K562 (cell line): ENCODE results near the gene TMEM144. TPM values are rescaled to one million over a fixed set of nuclear protein-coding genes. Genes with fewer than 3 reads are reported as not detected.

Experiments used
- CBX2 ChIP-seq: fragments of 200-600 bp; sonication (generic); IDR thresholded peaks from one replicate; pipeline ENCODE4 v1.6.1; 2012; ENCODE audit warnings: mild to moderate bottlenecking, low read length, inconsistent platforms; ENCODE audit not compliant: insufficient read depth, poor library complexity, severe bottlenecking
- CBX8 ChIP-seq: fragments of 200-600 bp; sonication (generic); IDR thresholded peaks from 2 replicates; pipeline ENCODE4 v1.6.1; 2012; ENCODE audit warnings: borderline replicate concordance, mixed run types, low read depth, mild to moderate bottlenecking, moderate library complexity, mixed read lengths, low read length, control low read depth, inconsistent platforms; ENCODE audit not compliant: poor library complexity, severe bottlenecking; ENCODE audit errors: extremely low read depth
- CEBPB ChIP-seq: fragments of 450-650 bp; IDR thresholded peaks from 2 replicates; pipeline ENCODE4 v1.6.1; 2016; ENCODE audit warnings: missing genetic modification characterization, missing compliant biosample characterization
- EHMT2 ChIP-seq: fragments of 450-650 bp; IDR thresholded peaks from 2 replicates; pipeline ENCODE4 v1.6.1; 2018; ENCODE audit warnings: antibody characterized with exemption
- GTF2A2 ChIP-seq: IDR thresholded peaks from 2 replicates; pipeline ENCODE4 v1.6.1; 2016; ENCODE audit warnings: mild to moderate bottlenecking, missing genetic modification characterization, missing compliant biosample characterization
- KAT8 ChIP-seq: fragments of 450-650 bp; IDR thresholded peaks from 2 replicates; pipeline ENCODE4 v1.6.1; 2016; ENCODE audit warnings: low read depth, mild to moderate bottlenecking
- MAX ChIP-seq: sonication (generic); formaldehyde crosslinking; IDR thresholded peaks from 2 replicates; pipeline ENCODE4 v1.9.0; 2022; ENCODE audit warnings: mild to moderate bottlenecking, missing genetic modification reagents
- MIER1 ChIP-seq: fragments of 450-650 bp; IDR thresholded peaks from 2 replicates; pipeline ENCODE4 v1.6.1; 2016; ENCODE audit warnings: antibody characterized with exemption, mild to moderate bottlenecking, low read depth
- MYNN ChIP-seq, 2 experiments: sonication (generic); formaldehyde crosslinking in 1 of 2; IDR thresholded peaks; 2 replicates each; pipeline versions ENCODE4 v1.5.0 to v1.6.1; 2016 to 2020; ENCODE audit warnings: antibody characterized with exemption in 1 of 2, missing genetic modification reagents in 1 of 2
- POLR2G ChIP-seq: fragments of 200-400 bp; formaldehyde crosslinking; IDR thresholded peaks from 2 replicates; pipeline ENCODE4 v1.6.1; 2017; ENCODE audit warnings: low read depth, mild to moderate bottlenecking, antibody characterized with exemption, low read length, moderate library complexity
- RB1 ChIP-seq: fragments of 450-650 bp; IDR thresholded peaks from 2 replicates; pipeline ENCODE4 v1.6.1; 2017; ENCODE audit warnings: low read depth, mild to moderate bottlenecking
- RBM14 ChIP-seq: fragments of 200-400 bp; formaldehyde crosslinking; IDR thresholded peaks from 2 replicates; pipeline ENCODE4 v1.6.1; 2018; ENCODE audit warnings: low read depth, mild to moderate bottlenecking, low read length, moderate library complexity, borderline replicate concordance; ENCODE audit not compliant: insufficient read depth
- XRCC4 ChIP-seq: IDR thresholded peaks from one replicate; pipeline ENCODE4 v1.6.1; 2011; ENCODE audit not compliant: insufficient read depth, insufficient read length; ENCODE audit errors: extremely low read depth
- ZC3H11A ChIP-seq: IDR thresholded peaks from 2 replicates; pipeline ENCODE4 v1.6.1; 2012; ENCODE audit warnings: low read depth, low read length, improper control_type of control experiment
- ZKSCAN8 ChIP-seq: fragments of 200-800 bp; sonication (Bioruptor generic); IDR thresholded peaks from 2 replicates; pipeline ENCODE4 v1.6.1; 2016; ENCODE audit warnings: missing genetic modification characterization, missing compliant biosample characterization
- ZNF175 ChIP-seq: fragments of 200-800 bp; sonication (Bioruptor generic); IDR thresholded peaks from 2 replicates; pipeline ENCODE4 v1.6.1; 2016; ENCODE audit warnings: low read depth, mild to moderate bottlenecking, missing genetic modification characterization, missing compliant biosample characterization
- ZNF316 ChIP-seq: fragments of 450-650 bp; IDR thresholded peaks from 2 replicates; pipeline ENCODE4 v1.6.1; 2016
- ZNF586 ChIP-seq: fragments of 450-650 bp; formaldehyde crosslinking; conservative IDR thresholded peaks from 2 replicates; pipeline ENCODE4 v1.4.0; 2020; ENCODE audit warnings: mild to moderate bottlenecking, moderate library complexity
- polyA plus RNA-seq, 8 experiments: library from polyadenylated mRNA; depleted of rRNA in 4 of 8; stranded (reverse) in 5 of 8; unstranded in 3 of 8; fragments of >200 nt; fragmentation: Nextera tagmentation in 2 of 8; fragmentation: Illumina TruSeq in 1 of 8; extraction: Ambion mirVana in 2 of 8; extraction: Trizol in 1 of 8; gene quantifications; 2 replicates each; pipeline versions ENCODE4 v1.2.1 to v1.2.3, GENCODE V29; 2011 to 2014; ENCODE audit warnings: inconsistent platforms in 1 of 8, missing spikeins in 1 of 8
- total RNA-seq, 7 experiments: library from RNA; depleted of rRNA in 6 of 7; stranded (reverse); fragments of >200 nt in 6 of 7; fragmentation: Illumina TruSeq in 2 of 7; extraction: Trizol in 2 of 7; gene quantifications; 2 replicates each; pipeline versions ENCODE4 v1.2.1 to v1.2.3, GENCODE V29; 2011 to 2021; ENCODE audit warnings: low replicate concordance in 1 of 7
- TF ChIP-seq, protein P1 (sequence below): fragments of 450-650 bp; formaldehyde crosslinking; IDR thresholded peaks from 2 replicates; pipeline ENCODE4 v1.4.0; 2020; ENCODE audit warnings: mild to moderate bottlenecking, moderate library complexity
- TF ChIP-seq, protein P2 (sequence below): IDR thresholded peaks from 2 replicates; pipeline ENCODE4 v1.6.1; 2014; ENCODE audit warnings: antibody characterized with exemption
- TF ChIP-seq, protein P3 (sequence below): fragments of 450-650 bp; formaldehyde crosslinking; IDR thresholded peaks from 2 replicates; pipeline ENCODE4 v1.4.0; 2022; ENCODE audit warnings: missing genetic modification characterization
- TF ChIP-seq, protein P4 (sequence below), 3 experiments: fragments of 200-800 bp in 1 of 3; sonication (Bioruptor generic) in 1 of 3; sonication (generic) in 1 of 3; formaldehyde crosslinking in 1 of 3; IDR thresholded peaks; 2 replicates each; pipeline versions ENCODE4 v1.6.1 to v1.8.0; 2016 to 2022; ENCODE audit warnings: mild to moderate bottlenecking in 2 of 3, missing compliant biosample characterization in 2 of 3, missing genetic modification characterization in 2 of 3, missing genetic modification reagents in 1 of 3

TMEM144 gene
- total and polyA plus RNA-seq, 9 of the 15 experiments (the other 6 are each of a cell fraction or from before 2014, with no cell fraction given): 4.0 to 12.0 (median 6.1) TPM

DNA sequence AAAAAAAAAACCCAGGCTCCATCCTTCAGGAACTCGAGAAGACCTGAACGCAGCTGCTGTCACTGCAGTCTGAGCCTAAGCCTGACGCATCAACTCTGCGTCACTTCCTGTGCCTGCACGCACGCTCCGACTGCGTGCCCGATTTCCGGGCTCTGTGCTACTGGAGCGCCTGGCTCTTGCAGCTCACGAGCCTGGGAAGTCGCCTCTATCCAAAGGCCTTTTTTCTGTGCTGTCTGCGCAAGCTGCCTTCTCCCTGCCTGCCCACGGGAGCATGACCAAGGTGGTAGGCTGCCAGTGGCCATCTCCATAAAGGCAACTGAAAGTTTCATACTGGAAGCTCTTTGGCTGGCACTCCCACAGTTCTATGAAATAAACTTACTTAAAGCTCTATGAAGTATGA is 27.6 kb upstream of the TMEM144 start (continued):
- TF ChIP-seq, protein P1, sequence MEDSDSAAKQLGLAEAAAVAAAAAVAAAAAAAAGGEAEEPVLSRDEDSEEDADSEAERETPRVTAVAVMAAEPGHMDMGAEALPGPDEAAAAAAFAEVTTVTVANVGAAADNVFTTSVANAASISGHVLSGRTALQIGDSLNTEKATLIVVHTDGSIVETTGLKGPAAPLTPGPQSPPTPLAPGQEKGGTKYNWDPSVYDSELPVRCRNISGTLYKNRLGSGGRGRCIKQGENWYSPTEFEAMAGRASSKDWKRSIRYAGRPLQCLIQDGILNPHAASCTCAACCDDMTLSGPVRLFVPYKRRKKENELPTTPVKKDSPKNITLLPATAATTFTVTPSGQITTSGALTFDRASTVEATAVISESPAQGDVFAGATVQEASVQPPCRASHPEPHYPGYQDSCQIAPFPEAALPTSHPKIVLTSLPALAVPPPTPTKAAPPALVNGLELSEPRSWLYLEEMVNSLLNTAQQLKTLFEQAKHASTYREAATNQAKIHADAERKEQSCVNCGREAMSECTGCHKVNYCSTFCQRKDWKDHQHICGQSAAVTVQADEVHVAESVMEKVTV (CRISPR knock-in tag): no peak
- TF ChIP-seq RB1 (no peak), ZNF586 (CRISPR knock-in tag) (no peak), EHMT2 (peak; percentile 91), MYNN (IDR thresholded peaks at IDR 0.05) (no peak), MYNN (CRISPR knock-in tag; IDR thresholded peaks at IDR 0.05) (no peak), MAX (CRISPR knock-in tag) (0 out of 2 replicates have a peak, but pooled peaks have one; percentile 18), GTF2A2 (tag) (no peak), CBX2 (no peak), ZKSCAN8 (CRISPR knock-in tag) (no peak), ZNF316 (no peak), XRCC4 (no peak), CEBPB (no peak), MIER1 (no peak), CBX8 (no peak), RBM14 (no peak), ZC3H11A (no peak), POLR2G (peak; percentile 74), KAT8 (no peak), ZNF175 (no peak)
- TF ChIP-seq, protein P2, sequence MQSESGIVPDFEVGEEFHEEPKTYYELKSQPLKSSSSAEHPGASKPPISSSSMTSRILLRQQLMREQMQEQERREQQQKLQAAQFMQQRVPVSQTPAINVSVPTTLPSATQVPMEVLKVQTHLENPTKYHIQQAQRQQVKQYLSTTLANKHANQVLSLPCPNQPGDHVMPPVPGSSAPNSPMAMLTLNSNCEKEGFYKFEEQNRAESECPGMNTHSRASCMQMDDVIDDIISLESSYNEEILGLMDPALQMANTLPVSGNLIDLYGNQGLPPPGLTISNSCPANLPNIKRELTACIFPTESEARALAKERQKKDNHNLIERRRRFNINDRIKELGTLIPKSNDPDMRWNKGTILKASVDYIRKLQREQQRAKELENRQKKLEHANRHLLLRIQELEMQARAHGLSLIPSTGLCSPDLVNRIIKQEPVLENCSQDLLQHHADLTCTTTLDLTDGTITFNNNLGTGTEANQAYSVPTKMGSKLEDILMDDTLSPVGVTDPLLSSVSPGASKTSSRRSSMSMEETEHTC: no peak
- TF ChIP-seq, protein P3, sequence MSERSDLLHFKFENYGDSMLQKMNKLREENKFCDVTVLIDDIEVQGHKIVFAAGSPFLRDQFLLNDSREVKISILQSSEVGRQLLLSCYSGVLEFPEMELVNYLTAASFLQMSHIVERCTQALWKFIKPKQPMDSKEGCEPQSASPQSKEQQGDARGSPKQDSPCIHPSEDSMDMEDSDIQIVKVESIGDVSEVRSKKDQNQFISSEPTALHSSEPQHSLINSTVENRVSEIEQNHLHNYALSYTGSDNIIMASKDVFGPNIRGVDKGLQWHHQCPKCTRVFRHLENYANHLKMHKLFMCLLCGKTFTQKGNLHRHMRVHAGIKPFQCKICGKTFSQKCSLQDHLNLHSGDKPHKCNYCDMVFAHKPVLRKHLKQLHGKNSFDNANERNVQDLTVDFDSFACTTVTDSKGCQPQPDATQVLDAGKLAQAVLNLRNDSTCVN (CRISPR knock-in tag): no peak
- TF ChIP-seq, protein P4, sequence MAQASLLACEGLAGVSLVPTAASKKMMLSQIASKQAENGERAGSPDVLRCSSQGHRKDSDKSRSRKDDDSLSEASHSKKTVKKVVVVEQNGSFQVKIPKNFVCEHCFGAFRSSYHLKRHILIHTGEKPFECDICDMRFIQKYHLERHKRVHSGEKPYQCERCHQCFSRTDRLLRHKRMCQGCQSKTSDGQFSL (CRISPR knock-in tag; IDR thresholded peaks at IDR 0.05): no peak
- TF ChIP-seq, protein P4 (tag; IDR thresholded peaks at IDR 0.05): no peak
